PFSK-1 (cell line): ENCODE results near the gene CHL1.

Experiments
- FOXP2 ChIP-seq: optimal IDR thresholded peaks from 2 replicates; pipeline ENCODE3; 2011; ENCODE audit warnings: borderline replicate concordance, control low read depth, inconsistent platforms; ENCODE audit not compliant: insufficient read depth; ENCODE audit errors: extremely low read length, extremely low read depth
- POLR2AphosphoS5 ChIP-seq: IDR thresholded peaks from 2 replicates; pipeline ENCODE4 v1.6.1; 2012; ENCODE audit warnings: low read depth, mild to moderate bottlenecking, control low read depth, low read length, moderate library complexity
- REST ChIP-seq, 2 experiments: IDR thresholded peaks; 2 replicates each; pipeline versions ENCODE4 v1.6.1 to v1.8.0; 2011 to 2012; ENCODE audit warnings: low read depth in 2 of 2, low read length in 2 of 2, control low read depth in 1 of 2, inconsistent platforms in 1 of 2, mild to moderate bottlenecking in 1 of 2, moderate library complexity in 1 of 2; ENCODE audit not compliant: insufficient read depth in 1 of 2
- SIN3A ChIP-seq: IDR thresholded peaks from 2 replicates; pipeline ENCODE4 v1.6.1; 2012; ENCODE audit warnings: mild to moderate bottlenecking, low read length, moderate library complexity, borderline replicate concordance; ENCODE audit not compliant: insufficient read depth
- TAF1 ChIP-seq: IDR thresholded peaks from 2 replicates; pipeline ENCODE4 v1.6.1; 2012; ENCODE audit warnings: low read length, control low read depth, borderline replicate concordance; ENCODE audit not compliant: insufficient read depth

CHL1 gene

GRCh38 chr3:294581-294980, 98.0 kb downstream of the CHL1 start:
- TF ChIP-seq POLR2AphosphoS5 (no peak), SIN3A (no peak), FOXP2 (no peak), REST (IDR thresholded peaks at IDR 0.05; ENCODE audit: insufficient read depth in 1 of 2, low read depth in 2 of 2, low read length in 2 of 2) (no peak), TAF1 (no peak)

DNA sequence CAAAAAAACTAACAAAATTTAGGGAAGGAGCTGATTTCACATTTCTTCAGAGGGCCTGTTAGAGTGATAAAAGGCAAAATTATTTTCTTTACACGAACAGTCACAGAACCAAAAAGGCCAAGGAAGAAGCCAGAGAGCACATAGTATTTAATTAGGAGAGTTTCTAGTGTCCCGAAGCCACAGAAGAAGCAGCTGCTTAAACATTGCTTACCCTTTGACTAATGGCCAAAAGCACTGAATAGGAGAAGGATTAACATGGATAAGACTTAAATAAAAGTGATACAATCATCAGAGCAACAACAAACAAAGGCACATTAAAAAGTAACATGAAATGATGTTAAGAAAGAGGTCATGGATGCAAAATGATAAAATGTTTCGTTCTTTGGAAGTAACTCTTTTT, 98.6 kb downstream of the CHL1 start:
- TF ChIP-seq POLR2AphosphoS5, result no peak
- TF ChIP-seq REST (IDR thresholded peaks at IDR 0.05; ENCODE audit: insufficient read depth in 1 of 2, low read depth in 2 of 2, low read length in 2 of 2), result no peak

DNA sequence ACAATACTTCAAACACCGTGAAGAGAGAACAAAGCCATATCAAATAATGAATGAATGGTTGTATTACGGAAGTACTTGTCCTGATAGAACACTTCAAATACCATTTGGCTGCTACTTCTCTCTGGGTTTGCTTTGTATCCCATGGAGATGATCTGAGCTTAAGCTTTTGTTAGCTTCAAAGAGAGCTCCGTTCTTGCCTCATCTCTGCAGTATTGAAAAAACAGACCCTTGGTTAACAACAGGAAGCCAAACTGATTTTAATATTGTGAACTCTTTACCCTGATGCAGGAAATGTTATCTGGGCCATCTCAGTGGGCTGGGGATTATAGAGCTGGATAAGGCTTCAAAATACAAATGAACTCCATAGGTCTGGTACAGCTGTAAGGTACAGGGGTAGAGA, 101.0 kb downstream of the CHL1 start:
- TF ChIP-seq FOXP2, result no peak
- TF ChIP-seq POLR2AphosphoS5, result no peak
- TF ChIP-seq SIN3A, result no peak
- no peak for TF ChIP-seq TAF1
- TF ChIP-seq REST (IDR thresholded peaks at IDR 0.05; ENCODE audit: insufficient read depth in 1 of 2, low read depth in 2 of 2, low read length in 2 of 2), result no peak

GRCh38 chr3:299590-300301, 103.2 kb downstream of the CHL1 start:
- TF ChIP-seq FOXP2 (no peak), POLR2AphosphoS5 (no peak), SIN3A (no peak), TAF1 (no peak), REST (IDR thresholded peaks at IDR 0.05; ENCODE audit: insufficient read depth in 1 of 2, low read depth in 2 of 2, low read length in 2 of 2) (no peak)

DNA sequence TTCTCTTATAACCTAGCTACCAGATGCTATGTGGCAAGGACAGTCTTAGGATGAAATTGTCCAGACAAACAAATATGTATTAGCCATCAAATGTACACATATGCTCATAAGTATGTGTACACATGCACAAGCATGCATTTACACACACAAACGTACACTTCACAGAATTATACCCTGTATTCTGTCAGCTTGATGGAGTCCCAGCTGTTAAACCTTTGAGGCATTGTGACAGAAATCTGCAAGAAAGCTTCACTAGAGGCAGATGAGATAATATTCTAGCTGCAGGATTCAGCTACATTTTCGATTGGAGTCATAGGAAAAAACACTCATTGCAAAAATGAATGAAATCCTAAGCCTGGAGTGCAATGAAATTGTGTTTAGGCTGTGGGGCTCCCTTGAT, 110.6 kb downstream of the CHL1 start:
- no peak for TF ChIP-seq FOXP2
- no peak for TF ChIP-seq SIN3A
- no peak for TF ChIP-seq TAF1
- no peak for TF ChIP-seq POLR2AphosphoS5
- no peak for TF ChIP-seq REST (IDR thresholded peaks at IDR 0.05; ENCODE audit: insufficient read depth in 1 of 2, low read depth in 2 of 2, low read length in 2 of 2)
